GM18507 (cell line): Measurements from ENCODE around the gene OXSR1.
A peak's percentile ranks its signal among the peaks of the same experiment; 100 is the strongest.

ENCODE experiments used
- DNase-seq: peaks from one replicate; pipeline ENCODE4 v3.0.0; 2011; ENCODE audit warnings: low read depth; ENCODE audit not compliant: insufficient read length; ENCODE audit errors: extremely low spot score
- FAIRE-seq: peaks from 2 replicates; lab custom pipeline; 2011; peaks lifted over from hg19 to GRCh38; lab: Jason Lieb, UNC

Gene OXSR1

DNA sequence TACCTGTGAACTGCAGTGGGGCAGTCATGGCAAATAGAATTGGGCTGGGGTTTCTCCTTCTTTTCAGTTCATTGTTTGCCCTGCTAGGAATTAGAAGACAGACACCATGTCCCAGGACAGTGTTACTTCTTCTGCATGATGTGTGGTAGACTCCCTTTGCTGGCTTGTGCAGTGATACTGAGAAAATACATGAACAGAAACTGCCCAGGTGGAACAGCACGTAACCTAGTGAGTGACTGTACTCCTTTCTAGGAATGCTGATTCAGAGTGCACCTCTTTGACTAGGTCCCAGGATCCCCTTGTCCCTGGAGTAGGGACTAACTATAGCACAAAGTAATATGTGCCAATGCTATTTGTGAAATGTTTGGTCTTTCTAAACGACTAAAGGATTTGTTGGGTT is 89.5 kb downstream of the OXSR1 start:
- DNase-seq (no peak), FAIRE-seq (no peak)

DNA sequence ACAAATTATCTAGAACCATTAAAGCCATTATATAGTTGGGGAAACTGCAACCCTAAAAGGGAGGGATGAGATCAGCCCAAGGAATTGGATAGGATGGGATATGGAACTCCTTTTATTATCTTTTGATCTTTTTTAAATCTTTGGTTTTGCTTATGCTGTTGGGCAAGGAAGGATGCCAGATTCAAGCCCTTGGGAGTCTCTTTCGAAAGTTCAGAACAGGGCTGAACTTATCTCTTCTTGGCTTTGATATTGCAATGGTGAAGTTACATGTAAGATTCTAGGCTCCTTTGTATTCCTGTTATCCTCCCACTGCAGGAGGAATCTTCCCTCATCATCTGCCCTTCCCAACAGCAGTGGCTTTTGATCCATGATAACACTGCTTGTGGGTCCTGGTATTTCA is 90.3 kb downstream of the OXSR1 start:
- FAIRE-seq = no peak
- no peak for DNase-seq

DNA sequence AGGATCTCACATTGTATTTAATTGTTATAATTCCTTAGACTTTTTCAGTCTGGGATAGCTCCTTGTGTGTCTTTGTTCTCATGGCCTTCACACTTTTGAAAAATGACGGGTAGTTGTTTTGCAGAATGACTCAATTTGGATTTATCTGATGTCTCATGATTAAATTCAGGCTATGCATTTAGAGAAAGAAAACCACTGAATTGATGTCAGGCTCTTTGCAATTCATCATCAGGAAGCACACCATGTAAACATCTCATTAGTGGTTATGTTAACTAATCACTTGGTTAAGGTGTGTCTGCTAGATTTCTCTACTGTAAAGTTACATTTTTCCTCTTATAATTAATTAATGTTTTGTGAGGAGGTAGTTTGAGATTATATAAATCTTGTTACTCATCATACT is 92.2 kb downstream of the OXSR1 start:
- DNase-seq = no peak

DNA sequence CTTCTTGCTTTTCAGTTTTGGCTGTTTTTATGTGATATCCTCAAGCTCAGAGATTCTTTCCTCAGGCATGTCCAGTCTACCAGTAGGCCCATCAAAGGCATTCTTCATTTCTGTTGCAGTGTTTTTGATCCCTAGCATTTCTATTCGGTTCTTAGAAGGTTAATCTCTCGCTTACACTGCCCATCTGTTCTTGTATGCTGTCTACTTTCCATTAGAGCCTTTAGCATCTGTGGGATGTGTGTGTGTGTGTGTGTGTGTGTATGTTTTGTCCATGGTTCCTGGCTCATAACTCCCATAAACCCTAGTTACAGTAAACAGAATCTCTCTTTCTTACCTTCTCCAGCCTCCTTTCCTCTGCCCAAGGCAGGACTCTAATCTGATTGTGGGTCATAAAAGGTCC is 95.1 kb downstream of the OXSR1 start:
- DNase-seq (no peak), FAIRE-seq (no peak)

More for the DNA sequence above, 92.2 kb downstream of the OXSR1 start:
- no peak for FAIRE-seq

DNA sequence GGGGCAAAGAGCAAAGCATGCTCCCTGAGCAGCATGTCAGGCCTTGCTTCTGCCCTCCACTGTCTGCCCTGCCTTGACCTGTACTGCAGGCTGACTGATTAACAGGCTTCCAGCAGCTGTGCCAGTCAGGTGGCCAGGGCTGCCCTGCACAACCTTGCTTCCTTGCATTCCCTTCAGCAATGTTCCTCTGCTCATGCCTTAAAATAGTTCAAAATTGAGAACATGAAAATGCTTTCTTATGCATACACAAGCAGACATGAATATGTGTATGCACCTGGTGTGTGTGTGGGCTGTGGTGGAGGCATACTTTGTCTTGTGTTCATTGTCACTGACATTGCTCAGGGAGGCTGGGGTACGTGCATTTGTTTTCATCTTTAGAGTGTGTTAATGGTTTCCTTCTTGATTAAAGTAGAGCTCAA is 99.0 kb downstream of the OXSR1 start:
- FAIRE-seq (no peak), DNase-seq (no peak)

DNA sequence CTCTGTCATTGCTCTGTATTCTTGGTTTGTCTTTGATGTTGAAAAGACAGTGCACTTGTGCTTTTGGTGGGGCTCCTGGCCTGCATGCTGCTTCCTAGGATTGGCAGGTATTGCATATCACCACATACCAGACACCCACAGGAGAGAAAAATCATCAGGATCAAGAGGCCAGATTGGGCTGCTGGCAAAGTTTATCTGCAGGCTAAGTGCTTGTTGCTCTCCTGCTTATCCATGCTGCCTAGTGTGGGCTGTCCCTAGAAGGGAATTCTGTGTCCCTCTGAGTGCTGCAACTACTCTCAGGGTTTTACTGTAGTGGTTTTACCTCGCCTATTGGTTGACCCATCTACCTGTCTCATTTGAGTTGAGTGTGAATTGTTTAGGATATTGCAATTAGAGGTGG is 99.4 kb downstream of the OXSR1 start:
- no peak for FAIRE-seq

DNA sequence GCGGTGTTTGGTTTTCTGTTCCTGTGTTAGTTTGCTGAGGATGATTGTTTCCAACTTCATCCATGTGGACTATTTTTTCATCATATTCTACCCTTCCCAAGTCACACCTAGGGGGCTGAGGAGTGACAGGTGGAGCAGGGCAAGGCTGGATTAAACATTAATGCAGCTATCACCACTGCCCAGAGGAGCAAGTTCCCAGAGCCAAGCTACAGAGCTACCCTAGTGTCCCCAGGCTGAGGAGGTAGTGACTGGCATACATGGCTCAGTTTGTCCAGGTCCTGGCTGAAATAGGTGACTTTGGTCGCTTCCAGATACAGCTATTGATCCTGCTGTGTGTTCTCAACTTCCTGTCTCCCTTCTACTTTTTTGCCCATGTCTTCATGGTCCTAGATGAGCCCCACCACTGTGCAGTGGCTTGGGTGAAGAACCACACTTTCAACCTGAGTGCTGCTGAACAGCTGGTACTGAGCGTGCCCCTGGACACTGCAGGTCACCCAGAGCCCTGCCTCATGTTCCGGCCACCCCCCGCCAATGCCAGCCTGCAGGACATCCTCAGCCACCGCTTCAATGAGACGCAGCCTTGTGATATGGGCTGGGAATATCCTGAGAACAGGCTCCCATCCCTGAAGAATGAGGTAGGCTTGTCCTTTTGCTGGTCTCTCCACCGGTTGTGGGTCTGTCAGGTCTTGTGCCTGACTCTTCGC is 100.4 kb downstream of the OXSR1 start, which contains the start of gene SLC22A13:
Gene SLC22A13, plus strand, starts transcription at position 209 of the 704 bp plus-strand sequence. Its CDS starts 49 bp downstream, at position 258.
- DNase-seq (no peak), FAIRE-seq (no peak)

More for the DNA sequence above, 99.4 kb downstream of the OXSR1 start:
- DNase-seq = no peak

DNA sequence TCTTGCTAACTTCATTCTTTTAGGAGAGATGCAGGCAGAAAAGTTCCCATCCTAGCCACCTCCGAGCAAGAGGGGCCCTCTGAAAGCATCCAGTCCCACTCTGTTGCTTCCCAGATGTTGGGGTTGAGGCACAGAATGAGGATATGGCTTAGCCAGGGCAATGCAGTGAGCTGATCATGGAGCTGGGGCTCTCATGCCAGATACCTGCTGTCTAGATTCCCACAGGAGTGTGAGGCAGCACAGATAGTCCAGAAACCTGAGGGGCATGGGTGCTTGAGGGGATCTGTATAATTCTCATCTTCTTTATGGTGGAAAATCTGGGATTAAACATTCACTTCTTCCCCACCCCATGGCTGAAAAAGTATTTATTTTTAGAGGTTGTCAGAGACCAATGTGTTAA is 101.5 kb downstream of the OXSR1 start:
- FAIRE-seq (no peak), DNase-seq (no peak)

DNA sequence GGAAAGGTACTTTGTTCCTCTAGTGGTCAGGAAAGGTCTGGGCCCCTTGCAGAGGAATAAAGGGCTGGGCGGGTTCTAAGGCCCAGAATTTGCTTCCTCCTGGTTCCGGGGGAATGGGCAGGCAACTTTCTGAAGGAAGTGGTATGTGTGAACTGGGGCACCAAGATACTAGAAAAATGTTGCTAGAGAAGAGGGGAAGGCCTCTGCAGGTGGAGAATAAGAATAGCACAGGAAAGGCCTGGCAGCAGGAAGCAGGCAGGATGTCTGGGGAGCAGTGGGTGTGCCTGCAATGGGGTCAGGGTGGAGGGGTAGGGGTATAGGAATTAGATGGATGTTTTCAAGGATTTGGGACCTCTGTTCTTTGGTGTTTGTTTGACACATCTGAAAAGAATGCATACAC is 102.3 kb downstream of the OXSR1 start:
- DNase-seq (no peak), FAIRE-seq (no peak)

DNA sequence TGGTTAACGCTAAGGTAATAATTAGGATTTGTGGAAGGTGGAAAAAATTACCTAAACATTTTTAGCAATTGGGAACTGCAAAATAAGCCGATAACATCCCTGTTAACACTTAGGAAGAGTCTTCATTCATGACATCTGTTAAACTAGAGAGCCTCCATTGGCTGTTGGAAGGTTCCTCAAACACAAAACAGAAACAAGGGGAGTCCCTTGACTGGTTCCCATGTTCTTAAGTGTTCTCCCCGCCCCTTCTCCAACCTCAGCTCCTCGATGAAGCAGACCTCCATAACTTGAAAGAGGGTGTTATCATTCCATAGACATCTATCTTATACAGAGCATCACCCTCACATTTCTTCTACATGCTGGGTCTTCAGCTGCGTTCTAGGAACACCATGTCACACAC is 102.8 kb downstream of the OXSR1 start:
- no peak for FAIRE-seq
- no peak for DNase-seq

DNA sequence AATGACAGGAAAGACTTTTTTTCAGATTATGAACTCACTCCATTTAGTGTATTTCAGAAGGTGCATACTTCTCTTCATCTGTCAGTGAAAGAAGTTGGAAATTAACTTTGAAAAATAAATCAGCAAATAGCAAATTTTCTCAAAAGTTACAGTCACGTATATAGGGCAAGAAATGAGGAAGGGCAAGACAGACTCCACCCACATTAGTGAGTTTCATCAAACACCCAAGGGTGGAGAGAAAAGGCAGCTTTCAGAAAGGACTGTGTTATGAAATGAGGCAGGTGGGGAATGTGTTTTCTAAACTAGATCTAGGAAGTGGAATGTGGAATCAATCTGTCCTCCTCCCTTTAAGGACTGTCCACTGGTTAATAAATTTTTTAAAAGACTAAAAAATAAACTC is 103.2 kb downstream of the OXSR1 start:
- no peak for DNase-seq
- FAIRE-seq = peak; percentile 33

DNA sequence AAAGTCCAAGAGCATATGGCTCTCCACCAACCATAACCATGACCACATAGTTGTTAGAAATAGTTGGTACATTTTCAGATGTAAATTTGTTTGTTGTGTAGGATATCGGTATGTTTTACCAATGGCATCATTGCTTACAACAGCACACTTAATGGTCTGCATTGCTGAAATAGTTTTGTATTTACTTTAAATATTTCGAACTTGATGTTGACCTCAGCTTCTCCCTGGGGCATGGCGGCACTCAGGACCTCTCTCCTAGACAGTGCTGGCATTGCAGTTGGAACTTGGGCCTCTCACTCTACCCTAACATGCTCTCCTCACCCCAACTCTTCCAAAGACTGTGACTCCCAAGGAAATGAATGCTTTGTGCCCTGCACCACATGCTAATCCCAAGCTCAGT is 105.3 kb downstream of the OXSR1 start:
- FAIRE-seq = no peak
- no peak for DNase-seq

DNA sequence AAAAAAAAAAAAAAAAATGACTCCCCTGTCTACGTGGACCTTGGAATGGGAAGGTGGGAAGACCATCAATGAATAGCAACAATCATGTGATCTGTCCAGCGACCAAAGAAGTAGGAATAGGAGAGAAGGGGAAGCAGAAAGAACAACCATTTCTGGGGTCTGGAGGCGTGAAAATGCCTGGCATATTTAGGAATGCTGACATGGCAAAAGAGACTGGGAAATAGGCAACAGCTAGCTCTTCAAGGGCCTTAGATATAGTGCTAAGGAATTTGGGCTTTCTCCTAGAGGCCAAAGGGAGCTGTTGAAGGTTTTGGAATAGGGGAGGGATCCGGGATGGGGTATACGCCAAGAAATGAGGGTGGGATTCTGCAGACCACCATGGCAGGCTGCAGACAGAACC is 106.2 kb downstream of the OXSR1 start:
- DNase-seq (no peak), FAIRE-seq (no peak)

DNA sequence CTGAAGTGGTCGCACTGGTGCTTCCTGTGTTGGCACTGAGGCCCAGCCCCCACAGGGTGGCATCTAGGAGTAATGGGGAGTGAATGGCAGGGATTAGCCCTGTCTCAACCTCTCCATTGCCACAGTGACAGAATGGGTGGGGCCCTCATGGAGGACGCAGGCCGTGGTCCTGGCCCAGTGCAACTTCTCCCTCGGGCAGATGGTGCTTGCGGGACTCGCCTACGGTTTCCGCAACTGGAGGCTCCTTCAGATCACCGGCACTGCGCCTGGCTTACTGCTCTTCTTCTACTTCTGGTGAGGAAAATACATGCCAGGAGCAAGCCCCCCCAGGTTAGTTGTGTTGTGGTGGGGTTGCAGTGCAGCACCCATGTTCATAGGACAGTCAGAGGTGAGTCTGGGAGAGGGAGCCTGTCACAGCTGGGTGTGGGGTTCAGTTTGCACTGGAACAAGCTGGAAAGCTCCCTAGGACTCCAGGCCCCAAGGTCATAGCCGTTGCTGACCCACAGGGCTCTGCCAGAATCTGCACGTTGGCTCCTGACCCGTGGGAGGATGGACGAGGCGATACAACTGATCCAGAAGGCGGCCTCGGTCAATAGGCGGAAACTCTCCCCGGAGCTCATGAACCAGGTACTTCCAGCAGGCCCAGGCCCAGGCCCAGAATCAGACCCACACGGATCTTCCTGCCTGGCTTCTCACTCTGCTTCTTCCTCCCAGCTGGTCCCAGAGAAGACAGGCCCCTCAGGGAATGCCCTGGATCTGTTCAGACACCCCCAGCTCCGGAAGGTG is 109.7 kb downstream of the OXSR1 start:
- FAIRE-seq = no peak
- DNase-seq = no peak

DNA sequence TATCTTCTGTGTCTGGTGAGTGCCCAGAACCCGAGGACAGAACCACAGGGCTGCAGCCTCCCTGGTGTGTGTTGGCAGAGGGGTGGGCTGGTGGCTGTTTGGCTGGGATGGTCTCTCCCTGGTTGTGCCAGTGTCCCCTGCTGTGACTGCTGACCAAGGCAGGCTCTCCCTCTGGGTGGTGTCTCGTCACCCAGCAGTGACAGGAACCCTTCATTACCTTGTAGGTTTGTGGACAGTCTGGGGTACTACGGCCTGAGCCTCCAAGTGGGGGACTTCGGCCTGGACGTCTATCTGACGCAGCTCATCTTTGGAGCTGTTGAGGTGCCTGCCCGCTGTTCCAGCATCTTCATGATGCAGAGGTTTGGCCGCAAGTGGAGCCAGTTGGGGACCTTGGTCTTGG is 110.3 kb downstream of the OXSR1 start:
- DNase-seq (no peak), FAIRE-seq (no peak)

DNA sequence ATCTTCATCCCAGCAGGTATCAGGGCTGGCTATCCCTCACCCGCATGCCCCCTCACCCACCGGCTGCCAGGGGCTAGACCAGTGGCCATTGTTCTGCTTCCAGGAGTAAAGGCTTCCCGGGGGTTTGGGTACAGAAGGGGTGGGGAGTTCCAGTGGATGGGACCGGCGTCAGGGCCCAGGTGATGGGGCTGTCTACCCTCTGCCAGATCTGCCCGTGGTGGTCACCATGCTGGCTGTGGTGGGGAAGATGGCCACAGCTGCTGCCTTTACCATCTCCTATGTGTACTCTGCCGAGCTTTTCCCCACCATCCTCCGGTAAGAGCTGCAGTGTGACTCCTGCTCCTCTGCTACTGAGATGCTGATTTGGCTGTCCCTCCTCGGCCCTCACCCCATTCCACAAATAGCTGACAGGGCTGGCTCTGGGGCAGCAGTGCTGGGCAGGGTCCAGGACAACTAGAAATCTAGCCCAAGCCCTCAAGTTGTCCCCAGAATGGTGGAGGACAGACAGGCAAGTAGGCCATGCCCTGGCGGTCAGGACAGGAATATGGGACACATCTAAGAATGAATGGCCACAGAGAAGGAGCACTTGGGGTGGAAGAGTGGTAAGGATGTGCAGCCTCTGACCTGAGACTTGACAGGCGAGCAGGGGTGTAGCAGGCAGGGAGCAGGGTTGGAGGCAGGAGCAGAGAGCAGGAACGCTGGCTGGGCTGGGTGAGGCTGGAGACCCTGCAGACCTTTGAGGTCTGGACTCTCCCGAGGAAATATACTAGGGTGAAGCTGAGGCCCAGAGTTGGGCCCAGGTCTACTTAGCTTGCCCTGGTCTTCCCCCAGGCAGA is 111.0 kb downstream of the OXSR1 start:
- DNase-seq (no peak), FAIRE-seq (no peak)

DNA sequence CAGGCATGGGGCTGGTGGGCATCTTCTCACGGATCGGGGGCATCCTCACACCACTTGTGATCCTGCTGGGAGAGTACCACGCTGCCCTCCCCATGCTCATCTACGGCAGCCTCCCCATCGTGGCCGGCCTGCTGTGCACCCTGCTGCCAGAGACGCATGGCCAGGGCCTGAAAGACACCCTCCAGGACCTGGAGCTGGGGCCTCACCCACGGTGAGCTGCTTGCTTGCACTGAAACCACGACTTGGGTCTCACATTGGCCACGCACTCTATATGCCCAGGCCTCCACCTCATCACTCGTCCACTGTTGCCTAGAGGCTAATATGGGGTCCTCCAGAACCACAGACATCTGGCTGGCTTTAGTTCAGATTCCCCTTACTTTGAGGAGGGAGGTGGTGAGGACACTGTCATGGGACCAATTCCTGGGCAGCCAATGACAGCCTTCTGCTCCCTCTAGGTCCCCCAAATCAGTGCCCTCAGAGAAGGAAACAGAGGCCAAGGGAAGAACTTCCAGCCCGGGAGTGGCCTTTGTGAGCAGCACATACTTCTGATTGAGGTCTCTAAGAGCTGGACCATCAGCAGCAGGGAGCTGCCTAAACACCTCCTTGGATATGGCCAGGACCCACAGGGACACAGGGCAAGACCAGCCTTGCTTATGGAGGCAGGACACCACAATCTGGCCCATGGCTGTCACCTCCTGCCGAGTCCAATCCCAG is 111.7 kb downstream of the OXSR1 start:
- DNase-seq (no peak), FAIRE-seq (no peak)

DNA sequence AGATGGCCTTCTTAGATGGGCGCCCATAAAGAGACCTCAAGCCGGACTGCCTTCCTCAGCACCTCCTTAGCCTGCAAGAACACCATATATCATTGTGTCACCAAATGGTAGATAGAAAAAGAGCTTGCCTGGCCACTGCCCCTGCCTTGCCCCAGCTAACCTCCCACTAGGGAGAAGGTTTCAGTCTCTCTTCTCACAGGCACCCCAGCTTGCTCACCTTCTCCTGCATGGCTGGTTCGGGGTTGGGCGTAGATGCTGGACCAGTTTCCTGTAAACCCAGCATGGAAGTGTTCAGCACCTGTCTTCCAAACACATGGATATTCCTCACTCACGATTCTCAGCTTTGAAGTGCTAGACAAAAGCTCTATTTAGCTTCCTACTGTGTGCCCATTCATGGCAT is 113.5 kb downstream of the OXSR1 start:
- DNase-seq (no peak), FAIRE-seq (no peak)

DNA sequence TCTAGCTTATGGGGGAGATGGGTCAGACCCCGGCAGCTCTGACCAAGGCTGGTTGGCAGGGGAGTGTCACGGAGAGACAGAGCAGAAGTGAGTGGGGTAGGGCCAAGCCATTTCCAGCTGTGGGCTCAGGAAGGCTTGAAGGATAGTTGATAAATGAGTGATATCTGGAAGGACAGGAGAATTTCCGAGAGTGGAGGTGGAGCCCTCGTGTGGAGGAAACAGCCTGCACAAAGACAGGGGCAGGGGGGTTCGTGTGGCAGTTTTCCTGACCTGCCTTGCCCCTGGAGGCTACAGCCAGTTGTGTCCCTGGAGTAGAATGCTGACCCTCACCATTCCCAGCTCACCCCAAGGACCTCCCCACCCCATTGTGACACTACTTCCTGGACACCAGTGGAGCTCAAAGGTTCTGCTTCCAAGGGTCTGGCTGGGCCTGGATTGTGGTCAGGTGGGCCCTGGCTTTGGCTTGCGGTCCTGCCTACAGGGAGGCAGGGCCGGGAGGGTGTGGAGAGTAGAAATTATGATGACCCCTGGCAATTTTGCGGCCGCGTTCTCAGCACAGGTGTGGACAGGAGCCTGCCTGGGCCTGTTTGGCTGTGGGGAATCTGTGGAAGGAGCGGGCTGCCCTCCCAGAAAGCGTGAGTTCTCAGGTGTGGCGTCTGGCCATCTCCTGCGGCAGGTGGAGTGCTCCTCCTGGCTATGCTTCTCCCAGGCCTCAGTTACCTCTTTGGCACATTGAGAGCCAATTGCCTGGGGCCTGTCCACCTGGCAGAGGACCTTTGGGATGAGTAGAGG is 116.8 kb downstream of the OXSR1 start, which contains the start of gene SLC22A14:
Gene SLC22A14, plus strand, starts transcription at position 400 of the 792 bp plus-strand sequence. CDS start 23,733 bp downstream, outside the sequence.
- DNase-seq (no peak), FAIRE-seq (no peak)
